T47D (cell line): ENCODE measurements around the gene AMDHD2.
"Not testable (repeated sequence)": the region's sequence is repeated elsewhere in the genome, so short reads cannot be mapped to it uniquely, and the experiment has no call there.

Experiments
- DNase-seq, 2 experiments: peaks; one replicate each; pipeline versions ENCODE4 v3.0.0 to v3.0.0-alpha.2; 2011 to 2012; ENCODE audit warnings: low read depth in 1 of 2, low spot score in 1 of 2
- JUND ChIP-seq: IDR thresholded peaks from 2 replicates; pipeline ENCODE4 v1.6.1; 2012; ENCODE audit warnings: low read depth
- in situ Hi-C: cut with HindIII; loops from 2 replicates; pipeline ENCODE4 v1.10.0; 2016; ENCODE audit warnings: low sequenced_read_pairs, low pct_unique_long_range_greater_than_20kb

The AMDHD2 gene

DNA sequence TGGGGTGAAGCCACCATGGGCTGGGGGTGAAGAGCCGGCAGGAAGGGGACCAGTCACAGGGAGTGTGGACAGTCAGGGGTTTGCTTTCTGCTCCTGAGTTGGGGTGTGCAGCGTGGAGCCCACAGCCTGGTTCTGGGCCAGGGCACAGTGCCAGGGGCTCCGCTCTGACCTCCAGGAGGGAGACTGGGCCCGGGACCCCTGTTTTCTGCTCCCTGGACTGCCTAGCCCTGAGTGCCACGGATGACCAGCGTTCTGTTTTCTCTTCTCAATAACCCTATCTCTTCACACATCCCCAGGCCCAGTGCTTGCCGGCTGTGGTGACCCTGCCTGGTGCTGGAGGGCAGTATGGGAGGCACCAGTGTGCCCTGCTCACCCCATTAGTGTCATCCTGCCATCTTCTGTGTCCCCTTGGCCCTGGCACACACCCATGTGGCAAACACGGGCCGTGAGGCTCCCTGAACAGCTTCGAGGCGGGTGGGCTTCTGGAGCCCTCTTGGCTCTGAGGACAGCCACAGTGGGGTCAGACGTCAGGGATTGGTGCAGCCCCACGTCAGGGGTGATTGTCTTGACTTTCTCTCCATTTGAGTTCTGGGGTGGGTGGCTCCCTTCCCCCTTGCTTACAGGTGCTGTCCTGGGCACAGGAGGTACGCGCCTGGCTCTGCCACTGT, 9.9 kb downstream of the AMDHD2 start:
- DNase-seq = no peak
- TF ChIP-seq JUND = no peak
- in situ Hi-C loops = no loop called here

DNA sequence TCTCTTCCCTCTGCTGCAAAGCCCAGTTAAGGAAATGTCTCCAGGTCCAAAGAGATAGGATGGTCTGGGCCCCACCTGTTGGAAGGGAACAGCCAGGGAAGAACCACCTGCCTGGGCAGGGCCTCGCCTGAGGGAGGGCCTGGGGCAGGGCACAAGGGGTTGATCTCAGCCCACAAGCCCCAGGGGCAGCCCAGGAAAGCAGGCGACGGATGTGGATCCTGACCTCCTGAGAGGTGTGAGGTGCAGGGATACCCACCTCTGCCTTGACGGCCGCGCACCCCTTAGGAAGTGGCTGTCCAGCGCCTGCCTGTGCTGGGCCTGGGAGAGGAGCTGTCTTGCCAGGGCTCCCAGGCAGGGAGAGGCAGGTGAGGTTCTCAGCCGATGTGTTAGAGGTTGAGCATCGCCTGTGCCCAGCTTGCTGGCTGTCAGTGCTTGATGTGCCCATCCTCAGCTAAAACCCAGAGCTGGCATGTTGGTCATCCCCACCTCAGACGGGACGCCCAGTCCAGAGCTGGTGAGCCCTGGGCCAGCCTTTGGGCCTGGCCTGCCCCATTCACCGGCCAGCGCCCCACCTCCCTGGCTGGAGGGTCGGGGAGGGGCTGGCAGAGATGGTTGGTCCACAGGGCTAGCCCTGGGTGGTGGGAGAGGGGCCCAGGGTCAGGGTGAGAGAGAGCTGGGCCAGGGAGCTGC, 10.6 kb downstream of the AMDHD2 start:
- no peak for TF ChIP-seq JUND
- no peak for DNase-seq
- in situ Hi-C loops = no loop called here

DNA sequence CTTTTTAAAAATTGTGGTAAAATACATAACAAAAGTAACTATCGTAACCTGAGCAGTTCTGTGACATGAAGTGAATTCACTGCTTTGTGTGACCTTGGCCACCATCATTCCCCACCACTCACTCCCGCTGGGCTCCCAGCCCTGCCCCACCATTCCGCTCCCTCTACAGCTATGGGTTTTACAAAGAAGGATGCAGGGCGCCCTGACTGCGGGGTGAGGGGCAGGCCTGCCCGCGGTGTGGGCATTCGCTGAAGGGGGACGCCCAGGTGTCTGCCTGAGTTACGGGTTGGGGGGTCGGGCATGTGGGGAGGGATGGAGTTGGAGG, 11.2 kb downstream of the AMDHD2 start, which contains the start of gene CEMP1:
TSS of gene CEMP1 (minus strand) at position 38 of the 325 bp plus-strand sequence. CDS start 335 bp downstream, outside the sequence.
- in situ Hi-C loops = no loop called here
- no peak for TF ChIP-seq JUND
- DNase-seq = no peak

DNA sequence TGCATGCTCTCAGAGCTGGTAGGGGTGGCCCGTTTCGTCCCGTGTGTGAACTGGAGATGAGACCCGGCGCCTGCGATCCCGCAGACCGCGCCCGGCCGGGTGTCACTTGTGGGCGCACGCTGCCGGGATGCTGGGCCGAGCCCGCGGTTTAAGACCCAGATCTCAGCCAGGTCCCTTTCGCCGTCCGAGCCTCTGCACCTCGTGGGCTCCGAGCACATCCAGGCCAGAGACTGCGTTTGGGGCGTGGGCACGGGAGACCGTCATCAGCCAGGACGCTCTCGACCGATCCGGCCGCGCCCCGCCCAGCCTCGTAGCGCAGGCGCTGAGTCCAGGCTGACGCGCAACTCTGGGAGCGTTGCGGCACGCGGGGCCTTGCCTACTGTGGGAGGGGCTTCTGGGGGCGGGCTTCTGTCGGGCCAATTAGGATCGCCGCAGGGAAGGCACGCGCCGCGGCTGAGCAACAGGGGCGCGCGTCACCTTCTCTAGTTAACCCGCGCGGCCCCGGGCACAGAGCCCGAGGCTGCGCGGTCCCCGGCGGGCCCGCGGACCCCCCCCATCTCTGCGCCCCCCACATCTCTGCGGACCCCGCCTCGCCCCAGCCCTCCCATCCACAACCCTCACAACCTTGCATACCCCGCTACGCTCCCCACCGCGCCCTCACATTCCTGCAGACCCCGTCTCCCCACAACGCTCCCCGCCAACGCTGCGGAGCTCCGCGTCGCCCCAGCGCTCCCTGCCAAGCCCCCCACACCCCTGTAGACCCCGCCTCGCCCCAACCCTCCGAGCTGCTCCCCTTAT, 11.7 kb downstream of the AMDHD2 start:
- in situ Hi-C loops = no loop called here
- peak; percentile 98 for DNase-seq
- TF ChIP-seq JUND = no peak

DNA sequence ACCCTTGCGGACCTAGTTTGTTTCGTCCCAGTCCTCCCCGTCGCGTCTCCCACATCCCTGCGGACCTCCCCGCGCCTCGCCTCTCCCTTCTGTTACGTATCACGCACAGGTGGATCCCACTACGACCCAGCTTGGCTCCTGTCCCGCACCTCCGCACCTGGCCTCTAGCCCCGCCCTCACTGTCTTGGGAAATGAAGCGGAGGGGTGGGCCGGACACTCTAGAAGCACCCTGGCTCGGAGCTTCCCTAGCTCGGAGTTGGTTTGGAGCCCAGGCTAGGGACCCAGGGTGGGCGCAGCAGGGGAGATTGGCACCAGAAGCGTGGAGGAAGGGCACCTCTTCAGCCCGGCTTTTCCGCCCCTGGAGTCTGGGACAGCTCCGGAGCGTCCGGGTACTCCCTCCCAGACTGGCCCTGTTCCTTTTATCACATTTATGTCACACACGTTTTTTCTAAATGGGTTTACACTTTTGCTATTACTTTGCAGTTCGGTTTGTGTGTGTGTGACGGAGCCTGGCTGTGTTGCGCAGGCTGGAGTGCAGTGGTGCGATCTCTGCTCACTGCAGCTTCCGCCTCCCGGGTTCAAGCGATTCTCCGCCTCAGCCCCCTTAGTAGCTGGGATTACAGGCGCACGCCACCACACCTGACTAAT, 12.4 kb downstream of the AMDHD2 start:
- no peak for TF ChIP-seq JUND
- in situ Hi-C loops = no loop called here
- peak; percentile 82 to 92 for DNase-seq

DNA sequence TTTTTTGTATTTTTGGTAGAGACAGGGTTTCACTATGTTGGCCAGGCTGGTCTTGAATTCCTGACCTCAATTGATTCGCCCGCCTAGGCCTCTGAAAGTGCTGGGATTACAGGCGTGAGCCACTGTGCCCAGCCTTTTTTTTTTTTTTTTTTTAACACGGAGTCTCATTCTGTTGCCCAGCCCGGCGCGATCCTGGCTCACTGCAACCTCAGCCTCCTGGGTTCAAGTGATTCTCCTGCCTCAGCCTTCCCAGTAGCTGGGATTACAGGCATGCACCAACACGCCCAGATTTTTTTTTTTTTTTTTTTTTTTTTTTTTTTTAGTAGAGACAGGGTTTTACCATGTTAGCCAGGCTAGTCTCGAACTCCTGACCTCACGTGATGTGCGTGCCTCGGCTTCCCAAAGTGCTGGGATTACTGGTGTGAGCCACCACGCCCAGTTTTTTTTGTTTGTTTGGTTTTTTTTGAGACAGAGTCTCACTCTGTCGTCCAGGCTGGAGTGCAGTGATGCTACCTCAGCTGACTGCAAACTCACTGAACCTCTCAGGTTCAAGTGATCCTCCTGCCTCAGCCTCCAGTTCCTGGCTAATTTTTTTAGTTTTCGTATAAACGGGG, 13.1 kb downstream of the AMDHD2 start:
- in situ Hi-C loops, DNase-seq: not testable (repeated sequence)

DNA sequence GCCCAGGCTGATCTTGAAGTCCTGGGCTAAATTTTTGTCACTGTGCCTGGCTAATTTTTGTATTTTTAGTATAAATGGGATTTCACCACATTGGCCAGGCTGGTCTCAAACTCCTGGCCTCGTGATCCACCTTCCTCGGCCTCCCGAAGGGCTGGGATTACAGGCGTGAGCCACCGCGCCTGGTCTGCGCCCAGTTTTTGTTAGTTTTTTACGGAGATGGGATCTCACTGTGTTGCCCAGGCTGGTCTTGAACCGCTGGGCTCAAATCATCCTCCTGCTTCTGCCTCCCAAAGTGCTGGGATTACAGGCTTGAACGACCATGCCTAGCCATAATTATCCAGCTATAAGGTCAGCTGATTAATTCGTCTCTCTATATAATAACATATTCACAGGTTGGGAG, 13.7 kb downstream of the AMDHD2 start:
- DNase-seq = no peak
- in situ Hi-C loops = no loop called here
- no peak for TF ChIP-seq JUND

DNA sequence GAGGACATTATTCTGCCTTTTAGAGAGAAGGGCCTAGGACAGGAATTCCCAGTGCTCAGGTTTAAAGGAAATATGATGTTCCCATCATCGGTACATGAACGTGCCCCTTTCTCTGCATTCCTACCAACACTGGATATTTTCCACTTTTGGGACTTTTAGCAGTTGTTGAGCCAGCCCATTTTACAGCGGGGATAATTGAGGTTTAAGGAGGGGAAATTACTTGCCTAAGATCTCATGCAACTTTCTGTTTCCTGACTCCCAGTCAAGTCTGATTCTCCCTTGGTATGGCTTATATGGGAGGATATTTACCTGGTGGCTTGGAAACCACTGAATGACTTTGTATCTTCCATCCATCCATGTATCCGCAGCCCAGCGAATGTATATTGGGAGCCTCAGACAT, 14.2 kb downstream of the AMDHD2 start:
- in situ Hi-C loops, DNase-seq: not testable (repeated sequence)

DNA sequence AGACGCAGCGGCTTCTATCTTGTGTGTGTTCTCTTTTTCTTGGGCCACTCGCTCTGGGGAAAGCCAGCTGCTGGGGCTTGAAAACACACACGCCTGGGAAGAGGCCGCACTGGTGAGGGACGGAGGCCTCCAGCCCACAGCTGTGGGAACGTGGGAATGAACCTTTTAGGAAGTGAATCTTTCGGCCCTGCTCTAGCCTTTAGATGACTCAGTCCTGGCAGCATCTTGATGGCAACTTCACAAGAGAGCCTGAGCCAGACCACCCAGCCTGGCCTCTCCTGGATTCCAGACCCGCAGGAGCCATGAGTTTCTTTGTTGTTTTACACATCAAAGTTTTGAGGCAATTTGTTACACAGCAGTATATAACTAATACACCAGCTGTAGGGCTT, 15.4 kb downstream of the AMDHD2 start:
- in situ Hi-C loops = no loop called here
- no peak for DNase-seq
- no peak for TF ChIP-seq JUND

DNA sequence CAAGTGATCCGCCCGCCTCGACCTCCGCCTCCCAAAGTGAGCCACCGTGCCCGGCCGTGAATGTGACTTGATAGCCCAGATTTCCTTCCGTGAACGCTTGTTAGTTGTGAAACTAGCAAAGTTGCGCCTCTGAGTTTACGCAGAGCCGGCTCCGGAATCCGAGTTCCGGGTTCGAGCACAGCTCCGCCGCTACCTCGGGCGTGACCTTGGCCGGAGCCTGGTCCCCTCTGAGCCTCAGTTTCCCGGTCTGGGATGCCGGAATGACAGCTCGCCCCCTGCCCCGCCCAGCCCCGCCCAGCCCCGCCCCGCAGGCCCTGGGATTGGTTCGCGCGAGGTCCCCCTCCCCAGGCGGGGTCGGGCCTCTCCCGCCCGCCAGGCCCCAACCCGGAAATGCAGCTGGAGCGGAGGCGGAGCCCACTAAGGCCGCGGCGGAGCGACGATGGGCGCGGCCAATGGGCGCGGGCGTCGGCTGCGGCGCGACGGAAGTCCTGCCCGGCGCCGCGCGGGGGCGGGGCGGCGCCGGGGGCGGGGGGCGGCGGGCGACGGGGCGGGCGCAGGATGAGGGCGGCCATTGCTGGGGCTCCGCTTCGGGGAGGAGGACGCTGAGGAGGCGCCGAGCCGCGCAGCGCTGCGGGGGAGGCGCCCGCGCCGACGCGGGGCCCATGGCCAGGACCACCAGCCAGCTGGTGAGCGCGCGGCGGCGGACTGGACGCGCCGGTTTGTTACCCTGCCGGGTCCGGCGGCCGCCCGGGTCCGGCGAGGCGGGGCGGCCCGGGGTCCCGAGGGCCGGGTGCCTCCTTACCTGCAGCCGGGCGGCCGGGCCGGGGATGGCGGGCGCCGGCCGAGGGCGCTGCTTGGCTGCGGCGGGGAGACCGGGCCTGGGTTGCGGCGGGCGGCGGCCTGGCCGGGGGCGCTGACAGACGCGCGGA, 17.5 kb downstream of the AMDHD2 start, which contains the start of gene PDPK1:
TSS of gene PDPK1 (plus strand) at position 571 of the 929 bp plus-strand sequence. CDS start at position 663, 92 bp downstream.
- DNase-seq = peak; percentile 82 to 97
- in situ Hi-C loops = no loop called here
- TF ChIP-seq JUND = no peak

DNA sequence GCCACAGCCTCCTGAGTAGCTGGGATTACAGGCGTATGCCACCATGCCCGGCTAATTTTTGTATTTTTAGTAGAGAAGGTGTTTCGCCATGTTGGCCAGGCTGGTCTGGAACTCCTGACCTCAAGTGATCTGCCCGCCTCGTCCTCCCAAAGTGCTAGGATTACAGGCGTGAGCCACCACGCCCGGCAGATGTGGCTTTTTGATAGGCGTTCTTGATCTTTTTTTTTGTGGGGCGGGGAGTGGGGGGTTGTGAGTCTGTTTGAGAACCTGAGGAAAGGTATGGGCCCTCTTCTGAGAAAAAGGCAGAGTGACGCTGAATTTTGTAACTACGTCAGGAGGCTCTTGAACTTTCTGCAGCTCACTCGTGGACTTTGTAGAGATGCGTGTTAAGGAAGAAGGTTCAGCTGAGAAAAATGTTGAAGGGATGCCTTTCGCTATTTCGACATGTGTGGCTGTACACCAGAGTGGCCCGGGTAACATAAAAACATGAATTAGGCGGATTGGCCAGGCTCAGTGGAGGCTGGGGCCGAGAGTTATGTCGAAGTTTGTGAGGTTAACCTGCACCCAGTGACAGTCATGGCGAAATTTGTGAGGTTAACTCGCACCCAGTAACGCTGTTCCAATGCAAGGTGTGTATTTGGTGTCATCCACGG, 19.1 kb downstream of the AMDHD2 start:
- DNase-seq, in situ Hi-C loops: not testable (repeated sequence)

DNA sequence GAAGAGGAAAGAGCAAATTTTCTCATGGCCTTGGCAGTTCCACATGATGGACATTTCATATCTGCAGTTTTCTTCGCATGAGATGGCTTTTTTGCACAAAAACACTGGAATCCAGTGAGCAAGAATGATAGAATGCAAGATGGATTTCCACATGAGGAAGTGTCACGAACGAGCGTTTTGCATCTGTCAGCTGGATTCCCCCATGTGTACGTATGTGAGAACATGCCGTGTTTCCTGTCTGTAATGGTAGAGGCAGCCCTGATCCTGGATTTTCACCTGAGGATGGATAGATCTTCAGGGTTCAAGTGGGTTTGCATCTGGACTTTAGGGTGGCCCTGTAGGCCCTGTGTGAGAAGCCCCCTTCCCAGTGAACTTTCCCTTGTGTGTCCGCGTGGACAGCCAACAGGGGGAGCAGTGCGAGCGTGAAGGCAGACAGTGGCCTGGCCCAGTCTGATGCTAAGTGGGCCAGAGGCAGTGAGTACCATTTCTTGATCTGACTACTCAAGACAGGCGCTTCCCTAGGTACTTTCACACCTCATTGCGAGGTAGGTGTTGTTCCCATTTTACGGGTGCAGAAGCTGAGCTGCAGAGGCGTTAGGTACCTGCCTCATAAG, 19.8 kb downstream of the AMDHD2 start:
- in situ Hi-C loops = not testable (repeated sequence)
- DNase-seq = peak in 1 of 2 experiments; percentile 47

DNA sequence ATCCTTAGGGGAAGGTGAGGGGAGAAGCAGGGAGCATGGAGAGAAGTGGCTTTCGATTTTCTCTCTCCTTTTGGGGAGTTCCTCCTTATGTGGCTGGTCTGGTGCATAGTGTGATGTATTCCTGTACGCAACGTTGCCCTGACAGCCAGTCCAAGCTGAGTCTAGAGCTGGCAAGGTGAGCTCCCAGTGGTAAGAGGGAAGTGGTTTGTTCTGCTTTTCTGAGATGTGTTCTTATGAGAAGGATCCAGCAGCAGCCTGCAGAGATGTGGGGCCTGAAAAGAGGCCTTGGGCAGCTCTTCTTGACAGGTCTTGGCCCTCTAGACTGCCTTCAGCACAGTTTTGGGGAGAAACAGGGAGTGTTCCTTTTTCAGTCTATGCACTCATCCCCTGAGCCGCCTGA, 20.7 kb downstream of the AMDHD2 start:
- DNase-seq, in situ Hi-C loops: not testable (repeated sequence)

DNA sequence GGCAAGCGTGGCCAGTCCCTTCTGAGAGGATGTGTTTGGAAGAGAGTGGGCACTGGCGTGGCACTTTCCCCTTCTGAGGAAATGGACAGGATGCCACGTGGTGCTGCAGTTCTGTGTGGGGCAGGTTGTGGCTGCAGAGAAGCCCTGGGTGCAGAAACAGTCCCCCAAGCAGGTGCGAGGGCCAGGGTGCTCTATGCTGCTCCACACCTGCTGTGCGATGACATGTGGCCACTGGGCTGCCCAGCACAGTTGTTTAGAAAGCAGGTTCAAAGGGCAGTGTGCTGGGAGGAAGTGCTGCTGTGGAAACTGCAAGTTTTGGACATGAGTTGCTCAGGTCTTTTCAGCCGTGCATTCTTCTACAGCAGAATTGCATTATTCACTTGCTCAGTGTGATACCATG, 21.2 kb downstream of the AMDHD2 start:
- in situ Hi-C loops = not testable (repeated sequence)

DNA sequence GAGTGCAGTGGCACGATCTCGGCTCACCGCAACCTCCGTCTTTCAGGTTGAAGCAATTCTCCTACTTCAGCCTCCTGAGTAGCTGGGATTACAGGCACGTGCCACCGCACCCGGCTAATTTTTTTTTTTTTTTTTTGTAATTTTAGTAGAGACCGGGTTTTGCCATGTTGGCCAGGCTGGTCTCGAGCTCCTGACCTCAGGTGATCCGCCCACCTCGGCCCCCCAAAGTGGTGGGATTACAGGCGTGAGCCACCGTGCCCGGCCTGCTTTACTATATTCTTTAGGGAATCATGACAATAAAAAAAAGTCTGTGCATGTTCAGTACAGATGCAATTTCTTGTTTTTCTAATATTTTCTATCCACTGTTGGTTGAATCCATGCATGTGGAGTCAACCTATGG, 23.6 kb downstream of the AMDHD2 start:
- DNase-seq, in situ Hi-C loops: not testable (repeated sequence)

More for the DNA sequence above, 21.2 kb downstream of the AMDHD2 start:
- not testable (repeated sequence) for DNase-seq
